PFSK-1 (cell line): ENCODE data around the gene ALDH2.

Experiments
- POLR2AphosphoS5 ChIP-seq: IDR thresholded peaks from 2 replicates; pipeline ENCODE4 v1.6.1; 2012; ENCODE audit warnings: low read depth, mild to moderate bottlenecking, control low read depth, low read length, moderate library complexity
- REST ChIP-seq, 2 experiments: IDR thresholded peaks; 2 replicates each; pipeline versions ENCODE4 v1.6.1 to v1.8.0; 2011 to 2012; ENCODE audit warnings: low read depth in 2 of 2, low read length in 2 of 2, control low read depth in 1 of 2, inconsistent platforms in 1 of 2, mild to moderate bottlenecking in 1 of 2, moderate library complexity in 1 of 2; ENCODE audit not compliant: insufficient read depth in 1 of 2
- SIN3A ChIP-seq: IDR thresholded peaks from 2 replicates; pipeline ENCODE4 v1.6.1; 2012; ENCODE audit warnings: mild to moderate bottlenecking, low read length, moderate library complexity, borderline replicate concordance; ENCODE audit not compliant: insufficient read depth
- TAF1 ChIP-seq: IDR thresholded peaks from 2 replicates; pipeline ENCODE4 v1.6.1; 2012; ENCODE audit warnings: low read length, control low read depth, borderline replicate concordance; ENCODE audit not compliant: insufficient read depth

- TF ChIP-seq SIN3A (no peak), POLR2AphosphoS5 (no peak), TAF1 (no peak), REST (IDR thresholded peaks at IDR 0.05; ENCODE audit: insufficient read depth in 1 of 2, low read depth in 2 of 2, low read length in 2 of 2) (no peak)
Observed at GRCh38 chr12:111803038-111803626, 36.4 kb downstream of the ALDH2 start.
